Subcutaneous adipose tissue (tissue), 4 donors: Measurements from ENCODE around the gene MORN3. TPM values are rescaled to one million over a fixed set of nuclear protein-coding genes. Genes with fewer than 3 reads are reported as not detected.

Experiments
- CTCF ChIP-seq: fragments of 450-650 bp; IDR thresholded peaks from one replicate; pipeline ENCODE4 v1.5.1; 2016; ENCODE audit warnings: low read depth, mild to moderate bottlenecking, control low read depth, antibody characterized with exemption, moderate library complexity
- total RNA-seq, 4 donors: library from RNA; depleted of rRNA; stranded (reverse); fragments of >200 nt; gene quantifications; one replicate each; pipeline ENCODE4 v1.1.0, GENCODE V29; 2016

Gene MORN3
- 1 to 10 TPM in 1 of 4 donors, not detected in 3; 1.3 TPM for total RNA-seq

GRCh38 chr12:121669521-121669900, at the start of gene MORN3:
TSS of gene MORN3 (minus strand) at chr12:121669654. CDS start at chr12:121669483, 171 bp downstream.
- TF ChIP-seq CTCF: no peak

- TF ChIP-seq CTCF: no peak
These were observed 49.3 kb upstream of the MORN3 start for GRCh38 chr12:121718653-121719239.

- no peak for TF ChIP-seq CTCF
These were observed 47.7 kb upstream of the MORN3 start for GRCh38 chr12:121717041-121717699.

- TF ChIP-seq CTCF: no peak
These were observed 46.5 kb upstream of the MORN3 start for GRCh38 chr12:121715862-121716435.

GRCh38 chr12:121713793-121714192, 44.3 kb upstream of the MORN3 start:
- TF ChIP-seq CTCF: no peak

- TF ChIP-seq CTCF: no peak
These were observed 43.9 kb upstream of the MORN3 start for GRCh38 chr12:121713257-121713777.

- TF ChIP-seq CTCF: no peak
These were observed 43.2 kb upstream of the MORN3 start, which contains the start of gene TMEM120B for GRCh38 chr12:121712461-121713256. TSS of gene TMEM120B (plus strand) at chr12:121712752. CDS start at chr12:121712896, 144 bp downstream.
